Upper lobe of left lung (tissue), 4 donors: ENCODE measurements around the gene THTPA.

ENCODE experiments used
- CTCF ChIP-seq, 6 experiments: fragments of 450-650 bp in 4 of 6; fragments of 200-600 bp in 2 of 6; sonication (generic) in 2 of 6; IDR thresholded peaks; one replicate each; pipeline ENCODE4 v1.5.1; 2016 to 2019; ENCODE audit warnings: antibody characterized with exemption in 6 of 6
- EP300 ChIP-seq, 4 donors: sonication (generic); formaldehyde crosslinking; IDR thresholded peaks; one replicate each; pipeline ENCODE4 v1.5.1; 2017; ENCODE audit warnings: antibody characterized with exemption in 4 of 4, control low read depth in 2 of 4
- POLR2A ChIP-seq, 4 donors: fragments of 450-650 bp; IDR thresholded peaks; one replicate each; pipeline ENCODE4 v1.5.1; 2016 to 2017; ENCODE audit warnings: antibody characterized with exemption in 4 of 4, mild to moderate bottlenecking in 2 of 4
- POLR2AphosphoS5 ChIP-seq, 2 donors: sonication (generic); formaldehyde crosslinking; IDR thresholded peaks; one replicate each; pipeline ENCODE4 v1.5.1; 2017; ENCODE audit warnings: antibody characterized with exemption in 2 of 2

GRCh38 chr14:23557946-23558345 lies 1.9 kb downstream of the THTPA start:
- TF ChIP-seq CTCF (IDR thresholded peaks at IDR 0.05) (no peak), POLR2AphosphoS5 (IDR thresholded peaks at IDR 0.05) (no peak), POLR2A (IDR thresholded peaks at IDR 0.05) (no peak), EP300 (IDR thresholded peaks at IDR 0.05) (no peak)
